T-helper 2 cell treated with Interferon-gamma antibody and Interleukin-4, amounts not matched to agents 5 μg/mL and 100 μg/mL, for 36 hours (primary cell): Measurements from ENCODE around the gene FEM1C.
"Not testable (repeated sequence)": the region's sequence is repeated elsewhere in the genome, so short reads cannot be mapped to it uniquely, and the experiment has no call there.

ENCODE experiments used
- DNase-seq: peaks from one replicate; pipeline ENCODE4 v3.0.0; 2021; ENCODE audit warnings: low spot score
- H3K27ac Mint-ChIP-seq: one replicate; pipeline ENCODE4 v1.8.0; 2021; ENCODE audit warnings: mild to moderate bottlenecking, mixed read lengths
- H3K27me3 Mint-ChIP-seq: one replicate; pipeline ENCODE4 v1.8.0; 2021; ENCODE audit warnings: low read depth, mixed read lengths
- H3K36me3 Mint-ChIP-seq: one replicate; pipeline ENCODE4 v1.8.0; 2021; ENCODE audit warnings: low read depth, mixed read lengths
- H3K4me1 Mint-ChIP-seq: one replicate; pipeline ENCODE4 v1.8.0; 2021; ENCODE audit warnings: low read depth, mixed read lengths
- H3K4me3 Mint-ChIP-seq: one replicate; pipeline ENCODE4 v1.8.0; 2022; ENCODE audit warnings: mild to moderate bottlenecking, moderate library complexity, mixed read lengths
- H3K9me3 Mint-ChIP-seq: one replicate; pipeline ENCODE4 v1.8.0; 2021; ENCODE audit warnings: mixed read lengths

FEM1C gene

GRCh38 chr5:115489733-115490132 is 54.8 kb downstream of the FEM1C start:
- no peak overlapping the region for H3K4me3 Mint-ChIP-seq
- H3K36me3 Mint-ChIP-seq = no peaks in the 10 kb centered on the region
- no peak for DNase-seq
- no peaks in the 10 kb centered on the region for H3K9me3 Mint-ChIP-seq
- H3K27me3 Mint-ChIP-seq = peaks cover 23% of the 10 kb centered on the region
- no peak overlapping the region for H3K27ac Mint-ChIP-seq
- H3K4me1 Mint-ChIP-seq = peaks cover 1% of the 10 kb centered on the region

GRCh38 chr5:115487756-115488155 is 56.8 kb downstream of the FEM1C start:
- Mint-ChIP-seq H3K27me3 (peaks cover 9% of the 10 kb centered on the region), H3K4me1 (peaks cover 1% of the 10 kb centered on the region), H3K36me3 (no peaks in the 10 kb centered on the region), H3K4me3 (no peak overlapping the region), H3K9me3 (no peaks in the 10 kb centered on the region), H3K27ac (no peak overlapping the region)
- peak; percentile 33 for DNase-seq

- Mint-ChIP-seq H3K4me1 (peaks cover 1% of the 10 kb centered on the region), H3K4me3 (no peak overlapping the region), H3K9me3 (no peaks in the 10 kb centered on the region), H3K27ac (no peak overlapping the region), H3K36me3 (no peaks in the 10 kb centered on the region), H3K27me3 (peaks cover 8% of the 10 kb centered on the region)
- DNase-seq = no peak
Observed at GRCh38 chr5:115487168-115487567, 57.4 kb downstream of the FEM1C start.

- Mint-ChIP-seq H3K4me1 (peaks cover 1% of the 10 kb centered on the region), H3K27ac (no peak overlapping the region), H3K4me3 (no peak overlapping the region), H3K36me3 (no peaks in the 10 kb centered on the region), H3K27me3 (peaks cover 9% of the 10 kb centered on the region), H3K9me3 (no peaks in the 10 kb centered on the region)
- DNase-seq = no peak
Observed at GRCh38 chr5:115486728-115487127, 57.8 kb downstream of the FEM1C start.

GRCh38 chr5:115484368-115484767 is 60.2 kb downstream of the FEM1C start:
- no peak for DNase-seq
- Mint-ChIP-seq H3K9me3 (no peaks in the 10 kb centered on the region), H3K4me1 (peaks cover 1% of the 10 kb centered on the region), H3K27me3 (peaks cover 20% of the 10 kb centered on the region), H3K36me3 (no peaks in the 10 kb centered on the region), H3K27ac (no peak overlapping the region), H3K4me3 (no peak overlapping the region)

- Mint-ChIP-seq H3K4me3 (no peak overlapping the region), H3K27me3 (peaks cover 35% of the 10 kb centered on the region), H3K27ac (no peak overlapping the region), H3K4me1 (no peaks in the 10 kb centered on the region), H3K36me3 (no peaks in the 10 kb centered on the region), H3K9me3 (no peaks in the 10 kb centered on the region)
- DNase-seq = no peak
Observed at GRCh38 chr5:115480900-115481299, 63.7 kb downstream of the FEM1C start.

- H3K36me3 Mint-ChIP-seq = no peaks in the 10 kb centered on the region
- H3K4me3 Mint-ChIP-seq = no peak overlapping the region
- no peaks in the 10 kb centered on the region for H3K4me1 Mint-ChIP-seq
- DNase-seq = no peak
- no peaks in the 10 kb centered on the region for H3K9me3 Mint-ChIP-seq
- peaks cover 37% of the 10 kb centered on the region for H3K27me3 Mint-ChIP-seq
- no peak overlapping the region for H3K27ac Mint-ChIP-seq
Observed at GRCh38 chr5:115480271-115480670, 64.3 kb downstream of the FEM1C start.

- not testable (repeated sequence) for H3K9me3 Mint-ChIP-seq, H3K27ac Mint-ChIP-seq, H3K4me3 Mint-ChIP-seq, H3K4me1 Mint-ChIP-seq, DNase-seq, H3K36me3 Mint-ChIP-seq
- H3K27me3 Mint-ChIP-seq = peaks cover 38% of the 10 kb centered on the region
Observed at GRCh38 chr5:115479166-115479873, 65.3 kb downstream of the FEM1C start.

GRCh38 chr5:115478281-115478680 is 66.3 kb downstream of the FEM1C start:
- Mint-ChIP-seq H3K27me3 (peaks cover 45% of the 10 kb centered on the region), H3K9me3 (no peaks in the 10 kb centered on the region), H3K4me3 (no peak overlapping the region), H3K4me1 (no peaks in the 10 kb centered on the region), H3K36me3 (no peaks in the 10 kb centered on the region), H3K27ac (no peak overlapping the region)
- DNase-seq = no peak

- no peak for DNase-seq
- H3K36me3 Mint-ChIP-seq = no peaks in the 10 kb centered on the region
- no peaks in the 10 kb centered on the region for H3K9me3 Mint-ChIP-seq
- H3K4me3 Mint-ChIP-seq = no peak overlapping the region
- no peak overlapping the region for H3K27ac Mint-ChIP-seq
- H3K27me3 Mint-ChIP-seq = peaks cover 48% of the 10 kb centered on the region
- H3K4me1 Mint-ChIP-seq = no peaks in the 10 kb centered on the region
Observed at GRCh38 chr5:115477581-115477980, 67.0 kb downstream of the FEM1C start.

GRCh38 chr5:115475788-115476187 is 68.8 kb downstream of the FEM1C start:
- H3K27me3 Mint-ChIP-seq = peaks cover 47% of the 10 kb centered on the region
- no peaks in the 10 kb centered on the region for H3K4me1 Mint-ChIP-seq

GRCh38 chr5:115472271-115473025 is 72.1 kb downstream of the FEM1C start:
- Mint-ChIP-seq H3K9me3 (no peaks in the 10 kb centered on the region), H3K27ac (no peak overlapping the region), H3K4me3 (no peak overlapping the region), H3K36me3 (no peaks in the 10 kb centered on the region), H3K4me1 (no peaks in the 10 kb centered on the region), H3K27me3 (peaks cover 42% of the 10 kb centered on the region)
- DNase-seq = no peak

More at GRCh38 chr5:115475788-115476187, 68.8 kb downstream of the FEM1C start:
- Mint-ChIP-seq H3K27ac (no peak overlapping the region), H3K4me3 (no peak overlapping the region), H3K9me3 (no peaks in the 10 kb centered on the region), H3K36me3 (no peaks in the 10 kb centered on the region)
- no peak for DNase-seq

- Mint-ChIP-seq H3K9me3 (no peaks in the 10 kb centered on the region), H3K27ac (no peak overlapping the region), H3K4me1 (no peaks in the 10 kb centered on the region), H3K27me3 (peaks cover 44% of the 10 kb centered on the region), H3K4me3 (no peak overlapping the region), H3K36me3 (no peaks in the 10 kb centered on the region)
- no peak for DNase-seq
Observed at GRCh38 chr5:115471345-115472063, 73.1 kb downstream of the FEM1C start.

- H3K4me1 Mint-ChIP-seq = no peaks in the 10 kb centered on the region
- H3K4me3 Mint-ChIP-seq = no peak overlapping the region
- no peaks in the 10 kb centered on the region for H3K36me3 Mint-ChIP-seq
- H3K27ac Mint-ChIP-seq = no peak overlapping the region
- no peaks in the 10 kb centered on the region for H3K9me3 Mint-ChIP-seq
- no peak for DNase-seq
- peaks cover 47% of the 10 kb centered on the region for H3K27me3 Mint-ChIP-seq
Observed at GRCh38 chr5:115470921-115471320, 73.7 kb downstream of the FEM1C start.
